SH-SY5Y (cell line): ENCODE measurements around the gene ACKR2.

ENCODE experiments used
- GATA2 ChIP-seq: IDR thresholded peaks from 2 replicates; pipeline ENCODE4 v1.6.1; 2011; ENCODE audit warnings: mild to moderate bottlenecking, low read depth, low read length
- GATA3 ChIP-seq: IDR thresholded peaks from 2 replicates; pipeline ENCODE4 v1.6.1; 2011; ENCODE audit warnings: low read depth, mild to moderate bottlenecking, low read length, moderate library complexity

DNA sequence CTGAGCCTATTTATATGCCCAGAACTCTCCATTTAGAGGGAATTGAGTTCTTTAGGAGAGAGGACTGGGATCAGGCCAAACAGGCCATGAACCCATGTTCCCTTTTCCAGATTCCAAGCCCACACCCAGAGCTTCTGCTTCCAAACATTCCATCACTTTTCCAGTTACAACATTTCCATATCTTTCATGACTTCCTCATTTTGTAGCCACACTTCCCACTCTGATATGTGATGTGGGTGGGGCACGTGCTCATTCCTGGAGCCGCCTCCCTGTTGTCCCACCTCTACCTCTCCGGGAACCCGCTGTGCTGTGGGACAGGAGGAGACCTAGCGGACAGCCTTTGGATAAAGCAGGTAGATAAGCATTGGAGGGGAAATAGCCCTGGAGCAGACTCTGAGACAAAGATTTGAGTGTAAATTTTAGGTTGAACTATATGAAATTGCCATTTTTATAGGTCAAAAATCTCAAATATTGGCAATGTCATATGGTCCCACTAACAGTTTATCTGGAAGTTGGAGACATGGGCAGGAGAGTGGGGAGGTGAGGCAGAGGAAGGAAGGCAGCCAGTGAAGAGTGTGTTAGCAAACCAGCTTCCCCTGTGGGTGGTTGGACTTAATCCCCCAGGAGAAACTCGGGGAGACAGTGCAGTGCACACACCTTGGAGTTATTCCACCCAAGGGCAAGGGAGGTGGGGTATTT is 34.6 kb downstream of the ACKR2 start:
- TF ChIP-seq GATA3 (no peak), GATA2 (no peak)
